Measurements from ENCODE around the gene USP14.

DNA sequence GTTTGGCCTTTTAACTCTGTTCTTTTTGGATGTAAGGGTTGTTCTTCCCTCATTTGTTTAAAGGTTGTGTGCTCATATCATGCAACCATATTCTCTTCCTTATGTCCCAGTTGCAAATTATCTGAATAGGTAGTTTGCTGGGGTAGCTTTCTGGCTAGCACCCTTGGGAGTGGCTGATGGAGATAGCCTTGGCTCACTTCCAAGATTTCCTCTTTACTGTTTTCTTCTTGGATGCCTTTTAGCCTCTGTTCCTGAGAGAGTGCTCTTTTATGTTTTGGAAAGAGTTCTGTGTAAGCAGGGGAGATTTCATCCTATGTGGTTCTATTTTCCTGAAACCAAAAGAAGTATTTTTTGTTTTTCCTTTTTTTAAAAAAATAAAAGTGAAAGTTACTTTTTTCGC lies 25.4 kb downstream of the USP14 start:
- no peak for TF ChIP-seq POLR2AphosphoS5 (IDR thresholded peaks at IDR 0.05)
- TF ChIP-seq, protein P1, sequence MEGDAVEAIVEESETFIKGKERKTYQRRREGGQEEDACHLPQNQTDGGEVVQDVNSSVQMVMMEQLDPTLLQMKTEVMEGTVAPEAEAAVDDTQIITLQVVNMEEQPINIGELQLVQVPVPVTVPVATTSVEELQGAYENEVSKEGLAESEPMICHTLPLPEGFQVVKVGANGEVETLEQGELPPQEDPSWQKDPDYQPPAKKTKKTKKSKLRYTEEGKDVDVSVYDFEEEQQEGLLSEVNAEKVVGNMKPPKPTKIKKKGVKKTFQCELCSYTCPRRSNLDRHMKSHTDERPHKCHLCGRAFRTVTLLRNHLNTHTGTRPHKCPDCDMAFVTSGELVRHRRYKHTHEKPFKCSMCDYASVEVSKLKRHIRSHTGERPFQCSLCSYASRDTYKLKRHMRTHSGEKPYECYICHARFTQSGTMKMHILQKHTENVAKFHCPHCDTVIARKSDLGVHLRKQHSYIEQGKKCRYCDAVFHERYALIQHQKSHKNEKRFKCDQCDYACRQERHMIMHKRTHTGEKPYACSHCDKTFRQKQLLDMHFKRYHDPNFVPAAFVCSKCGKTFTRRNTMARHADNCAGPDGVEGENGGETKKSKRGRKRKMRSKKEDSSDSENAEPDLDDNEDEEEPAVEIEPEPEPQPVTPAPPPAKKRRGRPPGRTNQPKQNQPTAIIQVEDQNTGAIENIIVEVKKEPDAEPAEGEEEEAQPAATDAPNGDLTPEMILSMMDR (IDR thresholded peaks at IDR 0.05): no peak
- no peak for TF ChIP-seq POLR2A (IDR thresholded peaks at IDR 0.05)
- no peak for TF ChIP-seq EP300 (IDR thresholded peaks at IDR 0.05)

Data from upper lobe of left lung (tissue), 4 donors.